MCF 10A (cell line): ENCODE measurements around the gene SMIM35. TPM values are rescaled to one million over a fixed set of nuclear protein-coding genes. Genes with fewer than 3 reads are reported as not detected.

Source experiments
- BruUV-seq: library from RNA; stranded (reverse); fragments of 400-500 nt; replicated peaks from 2 replicates; lab custom pipeline; 2021; lab: Mats Ljungman, UMichigan
- CTCF ChIA-PET: fragments of 300-600 bp; sonication (Branson Sonifier 250); formaldehyde crosslinking; extraction: SDS; loops from one replicate; lab custom pipeline; 2021; ENCODE audit warnings: antibody characterized with exemption, inconsistent platforms; lab: Yijun Ruan, JAX
- POLR2A ChIA-PET: fragments of 300-600, 350-650 bp; sonication (Branson Sonifier 250); formaldehyde crosslinking; extraction: SDS; loops from one replicate; lab custom pipeline; 2020; ENCODE audit warnings: antibody characterized with exemption, inconsistent platforms; lab: Yijun Ruan, JAX
- DNase-seq: peaks from one replicate; pipeline ENCODE4 v3.0.0-alpha.2; 2018; ENCODE audit not compliant: unreplicated experiment
- H3K27ac Mint-ChIP-seq: one replicate; pipeline ENCODE4 v1.8.0; 2022; ENCODE audit warnings: mild to moderate bottlenecking, low read depth, mixed read lengths; ENCODE audit not compliant: unreplicated experiment
- H3K27me3 Mint-ChIP-seq: one replicate; pipeline ENCODE4 v1.8.0; 2022; ENCODE audit warnings: mixed read lengths; ENCODE audit not compliant: insufficient read depth, unreplicated experiment
- H3K36me3 Mint-ChIP-seq: one replicate; pipeline ENCODE4 v1.8.0; 2022; ENCODE audit warnings: mild to moderate bottlenecking, moderate library complexity, mixed read lengths; ENCODE audit not compliant: insufficient read depth, unreplicated experiment
- H3K4me1 Mint-ChIP-seq: one replicate; pipeline ENCODE4 v1.8.0; 2022; ENCODE audit warnings: mixed read lengths; ENCODE audit not compliant: insufficient read depth, unreplicated experiment
- H3K4me3 Mint-ChIP-seq: one replicate; pipeline ENCODE4 v1.8.0; 2022; ENCODE audit warnings: mild to moderate bottlenecking, moderate library complexity, mixed read lengths; ENCODE audit not compliant: unreplicated experiment
- H3K9me3 Mint-ChIP-seq: one replicate; pipeline ENCODE4 v1.8.0; 2022; ENCODE audit warnings: mixed read lengths; ENCODE audit not compliant: unreplicated experiment
- CTCF ChIP-seq: fragments of 200-600 bp; IDR thresholded peaks from one replicate; pipeline ENCODE4 v1.8.0; 2022; ENCODE audit warnings: antibody characterized with exemption, mild to moderate bottlenecking; ENCODE audit not compliant: unreplicated experiment
- intact Hi-C: fragments of 100-400 bp; cut with micrococcal nuclease; formaldehyde crosslinking; loops from 2 replicates; pipeline ENCODE4 v1.14.1; 2022
- total RNA-seq: library from RNA; stranded (reverse); gene quantifications from 2 replicates; pipeline ENCODE4 v1.2.3, GENCODE V29; 2022

The SMIM35 gene
- total RNA-seq, 1 experiment from 2014 or later: not detected

GRCh38 chr11:118006153-118006534 is 80.6 kb downstream of the SMIM35 start:
- DNase-seq: no peak
- no TSS peak for BruUV-seq
- POLR2A ChIA-PET: no interaction called here
- H3K36me3 Mint-ChIP-seq: no peaks in the 10 kb centered on the region
- CTCF ChIA-PET: no interaction called here
- H3K9me3 Mint-ChIP-seq: no peaks in the 10 kb centered on the region
- intact Hi-C loops: no loop called here
- no peak overlapping the region for H3K4me3 Mint-ChIP-seq
- no peak for TF ChIP-seq CTCF
- no peak overlapping the region for H3K27ac Mint-ChIP-seq
- H3K4me1 Mint-ChIP-seq: no peaks in the 10 kb centered on the region
- no peaks in the 10 kb centered on the region for H3K27me3 Mint-ChIP-seq

GRCh38 chr11:118005224-118006152 is 81.3 kb downstream of the SMIM35 start:
- no peak for TF ChIP-seq CTCF
- intact Hi-C loops: no loop called here
- ChIA-PET POLR2A (no interaction called here), CTCF (no interaction called here)
- Mint-ChIP-seq H3K4me3 (no peak overlapping the region), H3K27me3 (no peaks in the 10 kb centered on the region), H3K27ac (no peak overlapping the region), H3K36me3 (no peaks in the 10 kb centered on the region), H3K4me1 (no peaks in the 10 kb centered on the region), H3K9me3 (no peaks in the 10 kb centered on the region)
- no peak for DNase-seq
- BruUV-seq: no TSS peak

GRCh38 chr11:118004543-118005223 is 82.1 kb downstream of the SMIM35 start:
- Mint-ChIP-seq H3K27ac (no peak overlapping the region), H3K4me1 (no peaks in the 10 kb centered on the region), H3K9me3 (no peaks in the 10 kb centered on the region), H3K36me3 (no peaks in the 10 kb centered on the region), H3K27me3 (no peaks in the 10 kb centered on the region), H3K4me3 (no peak overlapping the region)
- TF ChIP-seq CTCF: no peak
- CTCF ChIA-PET: interaction anchor here (0.6 kb wide), 1 partner anchor 16 kb away, joined by 3 read pairs; no protein-coding TSS in a partner anchor
- intact Hi-C loops: no loop called here
- POLR2A ChIA-PET: no interaction called here
- no TSS peak for BruUV-seq
- DNase-seq: no peak

- Mint-ChIP-seq H3K4me1 (no peaks in the 10 kb centered on the region), H3K4me3 (no peak overlapping the region), H3K36me3 (no peaks in the 10 kb centered on the region), H3K27ac (no peak overlapping the region), H3K27me3 (no peaks in the 10 kb centered on the region), H3K9me3 (no peaks in the 10 kb centered on the region)
- ChIA-PET CTCF (interaction anchor here (0.6 to 1.1 kb wide), 4 partner anchors 18 to 423 kb away, joined by 3 to 5 read pairs (median 3); no protein-coding TSS in a partner anchor), POLR2A (no interaction called here)
- intact Hi-C loops: no loop called here
- TF ChIP-seq CTCF: no peak
- no TSS peak for BruUV-seq
- no peak for DNase-seq
Observed at GRCh38 chr11:118003456-118003855, 83.3 kb downstream of the SMIM35 start.
